LNCAP (cell line): ENCODE measurements around the gene COL8A1.

Experiments used
- TF ChIP-seq, protein P1 (sequence below): fragments of 450-650 bp; IDR thresholded peaks from 2 replicates; pipeline ENCODE4 v1.5.1; 2017; ENCODE audit warnings: mild to moderate bottlenecking

The COL8A1 gene

GRCh38 chr3:99776516-99777209 lies 138.3 kb downstream of the COL8A1 start:
- TF ChIP-seq, protein P1, sequence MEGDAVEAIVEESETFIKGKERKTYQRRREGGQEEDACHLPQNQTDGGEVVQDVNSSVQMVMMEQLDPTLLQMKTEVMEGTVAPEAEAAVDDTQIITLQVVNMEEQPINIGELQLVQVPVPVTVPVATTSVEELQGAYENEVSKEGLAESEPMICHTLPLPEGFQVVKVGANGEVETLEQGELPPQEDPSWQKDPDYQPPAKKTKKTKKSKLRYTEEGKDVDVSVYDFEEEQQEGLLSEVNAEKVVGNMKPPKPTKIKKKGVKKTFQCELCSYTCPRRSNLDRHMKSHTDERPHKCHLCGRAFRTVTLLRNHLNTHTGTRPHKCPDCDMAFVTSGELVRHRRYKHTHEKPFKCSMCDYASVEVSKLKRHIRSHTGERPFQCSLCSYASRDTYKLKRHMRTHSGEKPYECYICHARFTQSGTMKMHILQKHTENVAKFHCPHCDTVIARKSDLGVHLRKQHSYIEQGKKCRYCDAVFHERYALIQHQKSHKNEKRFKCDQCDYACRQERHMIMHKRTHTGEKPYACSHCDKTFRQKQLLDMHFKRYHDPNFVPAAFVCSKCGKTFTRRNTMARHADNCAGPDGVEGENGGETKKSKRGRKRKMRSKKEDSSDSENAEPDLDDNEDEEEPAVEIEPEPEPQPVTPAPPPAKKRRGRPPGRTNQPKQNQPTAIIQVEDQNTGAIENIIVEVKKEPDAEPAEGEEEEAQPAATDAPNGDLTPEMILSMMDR = no peak

GRCh38 chr3:99777210-99777549 lies 138.8 kb downstream of the COL8A1 start:
- TF ChIP-seq, protein P1 = no peak

GRCh38 chr3:99777708-99778107 lies 139.3 kb downstream of the COL8A1 start:
- TF ChIP-seq, protein P1 = no peak

DNA sequence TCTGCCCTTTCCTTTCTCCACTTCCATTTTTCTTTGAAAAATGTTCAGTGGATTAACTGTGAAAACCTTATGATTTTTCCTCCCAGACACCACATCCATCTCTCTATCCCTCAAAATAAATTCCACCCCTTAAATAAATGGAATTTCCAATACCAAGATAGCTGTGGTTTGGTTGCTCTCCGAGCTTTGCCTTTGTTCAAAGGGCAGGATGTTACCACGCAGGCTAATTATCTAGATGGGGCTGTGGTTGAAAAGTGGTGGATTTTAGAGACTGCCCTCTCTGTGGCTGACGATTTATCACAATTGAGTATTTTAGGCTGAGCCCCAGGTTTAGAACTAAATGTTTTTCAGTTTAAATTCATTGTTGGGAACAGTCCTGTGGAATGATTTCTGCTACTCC lies 142.4 kb downstream of the COL8A1 start:
- TF ChIP-seq, protein P1 = no peak

DNA sequence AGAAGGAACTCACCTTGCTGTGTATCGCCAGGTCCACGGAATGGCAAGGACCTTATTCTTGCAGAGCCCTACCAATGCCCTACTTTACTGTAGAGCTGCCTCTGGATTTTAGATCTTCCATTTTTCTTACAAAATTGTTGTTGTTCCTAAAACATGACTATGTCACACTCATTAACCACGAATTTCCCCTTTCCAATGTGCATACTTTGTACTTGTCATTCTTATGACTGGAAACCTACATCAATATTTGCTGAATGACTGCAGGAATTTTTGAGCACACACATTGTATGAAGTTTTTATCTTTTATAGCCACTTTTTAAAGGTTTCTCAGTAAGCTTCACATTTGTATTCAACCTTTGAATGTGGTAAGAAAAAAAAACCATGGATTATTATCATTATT lies 143.4 kb downstream of the COL8A1 start:
- TF ChIP-seq, protein P1 = no peak

DNA sequence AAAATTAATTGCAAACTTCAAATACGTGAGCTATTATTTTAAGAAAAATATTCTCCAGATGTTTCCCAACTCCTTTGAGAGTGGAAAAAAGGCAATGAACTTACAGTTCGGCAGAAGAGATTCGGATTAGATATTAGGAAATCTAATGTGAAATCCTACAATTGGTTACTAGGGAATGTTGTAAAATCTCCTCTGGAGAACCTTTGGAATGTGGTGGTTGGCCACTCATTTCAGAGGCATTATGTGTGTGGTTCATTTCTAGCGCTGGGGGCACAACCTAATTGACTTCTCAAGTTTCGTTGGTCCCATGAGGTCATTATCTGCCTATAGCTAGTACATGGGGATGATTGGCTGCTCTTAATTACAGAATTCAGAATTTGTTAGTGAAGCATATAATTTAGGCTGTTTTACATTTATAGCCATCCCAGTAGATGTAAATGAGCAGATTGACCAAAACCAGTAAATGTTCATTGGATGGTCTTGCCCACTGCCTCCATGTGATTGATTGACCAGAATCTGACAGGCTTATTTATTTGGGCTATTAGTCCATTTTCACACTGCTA lies 144.7 kb downstream of the COL8A1 start:
- TF ChIP-seq, protein P1 = no peak

DNA sequence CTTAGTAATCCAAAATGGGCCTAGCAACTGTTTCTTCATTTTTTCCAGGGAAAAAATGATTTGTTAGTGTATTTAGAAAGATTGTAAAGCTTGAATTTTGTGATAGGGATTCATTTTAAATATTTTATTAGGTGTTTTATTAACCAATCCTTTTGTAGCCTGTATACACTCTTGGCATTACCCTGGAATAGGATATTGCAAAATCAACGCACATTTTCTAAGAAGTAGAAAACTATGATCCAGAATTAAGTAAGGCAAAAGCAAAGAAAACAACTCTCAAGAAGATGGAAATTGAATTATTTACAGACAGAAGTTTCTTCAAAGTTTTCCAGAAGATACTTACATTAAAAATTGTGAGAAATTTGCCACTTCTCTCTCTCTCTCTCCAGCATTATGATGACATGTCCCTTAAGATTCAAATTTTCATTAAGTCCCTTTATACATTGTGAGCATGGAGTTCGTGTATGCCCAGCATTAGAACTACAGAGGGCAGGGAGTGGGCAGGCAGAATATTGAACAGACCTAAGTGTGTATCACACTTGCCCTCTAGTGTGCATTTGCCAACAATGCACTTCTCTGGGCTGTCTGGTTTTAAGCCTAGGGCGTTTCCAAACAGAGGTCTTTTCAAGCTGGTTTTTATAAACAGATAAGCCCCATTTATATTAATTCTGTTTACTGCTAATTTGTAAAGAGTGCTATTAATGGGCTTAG lies 150.8 kb downstream of the COL8A1 start:
- TF ChIP-seq, protein P1 = peak; percentile 66
